ENCODE data around the gene RTP5. TPM values are rescaled to one million over a fixed set of nuclear protein-coding genes. Genes with fewer than 3 reads are reported as not detected.

Gene RTP5
- total and polyA plus RNA-seq, 7 donors, result 0.16 to 0.19 TPM; not detected in 5

DNA sequence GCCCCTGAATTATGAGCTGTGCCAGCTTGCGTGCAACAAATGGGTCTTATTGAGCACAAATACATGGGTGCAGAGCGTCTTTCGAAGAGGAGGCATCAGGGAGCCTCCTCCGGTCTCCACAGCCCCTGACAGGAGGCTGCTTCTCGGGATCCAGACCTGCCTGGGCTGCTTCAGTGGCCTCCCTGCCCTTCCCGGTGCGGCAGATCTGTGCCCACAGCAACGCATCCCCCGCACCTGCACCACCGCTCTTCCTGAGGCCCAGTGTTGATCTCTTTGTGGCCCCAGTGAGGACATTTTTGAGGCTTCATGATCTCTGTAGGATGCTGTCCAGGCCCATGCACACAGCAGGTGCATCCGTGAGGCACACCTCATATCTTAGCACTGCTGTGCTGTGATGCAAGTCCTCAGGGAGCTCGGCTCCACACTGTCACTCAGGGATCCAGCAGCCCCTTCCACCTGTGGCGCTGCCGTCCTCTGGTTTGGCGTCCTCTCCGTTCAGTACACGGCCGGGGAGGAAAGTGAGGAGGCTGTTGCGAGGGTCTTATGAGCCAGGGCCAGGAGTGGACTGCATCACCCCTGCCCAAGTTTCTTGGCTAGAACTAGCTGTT, 17.4 kb downstream of the RTP5 start:
- H3K9me3 ChIP-seq, result peaks cover 0 to 2% (median 0%) of the 10 kb centered on the region in 4 donors
- WGBS, 2 donors, result 94 to 97% methylated on average over 19 of the region's 19 CpGs
- H3K4me1 ChIP-seq, result peaks cover 0 to 7% (median 5%) of the 10 kb centered on the region in 4 donors
- no peak overlapping the region for H3K4me3 ChIP-seq
- no peaks in the 10 kb centered on the region for H3K27me3 ChIP-seq
- intact Hi-C loops (cut with DNase I), result no loop called here
- H3K36me3 ChIP-seq, result no peaks in the 10 kb centered on the region
- no peak for DNase-seq
- H3K27ac ChIP-seq, result no peak overlapping the region
- TF ChIP-seq EP300 (IDR thresholded peaks at IDR 0.05) (no peak), POLR2A (IDR thresholded peaks at IDR 0.05) (no peak), POLR2AphosphoS5 (IDR thresholded peaks at IDR 0.05) (no peak)
- TF ChIP-seq, protein P1, sequence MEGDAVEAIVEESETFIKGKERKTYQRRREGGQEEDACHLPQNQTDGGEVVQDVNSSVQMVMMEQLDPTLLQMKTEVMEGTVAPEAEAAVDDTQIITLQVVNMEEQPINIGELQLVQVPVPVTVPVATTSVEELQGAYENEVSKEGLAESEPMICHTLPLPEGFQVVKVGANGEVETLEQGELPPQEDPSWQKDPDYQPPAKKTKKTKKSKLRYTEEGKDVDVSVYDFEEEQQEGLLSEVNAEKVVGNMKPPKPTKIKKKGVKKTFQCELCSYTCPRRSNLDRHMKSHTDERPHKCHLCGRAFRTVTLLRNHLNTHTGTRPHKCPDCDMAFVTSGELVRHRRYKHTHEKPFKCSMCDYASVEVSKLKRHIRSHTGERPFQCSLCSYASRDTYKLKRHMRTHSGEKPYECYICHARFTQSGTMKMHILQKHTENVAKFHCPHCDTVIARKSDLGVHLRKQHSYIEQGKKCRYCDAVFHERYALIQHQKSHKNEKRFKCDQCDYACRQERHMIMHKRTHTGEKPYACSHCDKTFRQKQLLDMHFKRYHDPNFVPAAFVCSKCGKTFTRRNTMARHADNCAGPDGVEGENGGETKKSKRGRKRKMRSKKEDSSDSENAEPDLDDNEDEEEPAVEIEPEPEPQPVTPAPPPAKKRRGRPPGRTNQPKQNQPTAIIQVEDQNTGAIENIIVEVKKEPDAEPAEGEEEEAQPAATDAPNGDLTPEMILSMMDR (IDR thresholded peaks at IDR 0.05), result no peak

DNA sequence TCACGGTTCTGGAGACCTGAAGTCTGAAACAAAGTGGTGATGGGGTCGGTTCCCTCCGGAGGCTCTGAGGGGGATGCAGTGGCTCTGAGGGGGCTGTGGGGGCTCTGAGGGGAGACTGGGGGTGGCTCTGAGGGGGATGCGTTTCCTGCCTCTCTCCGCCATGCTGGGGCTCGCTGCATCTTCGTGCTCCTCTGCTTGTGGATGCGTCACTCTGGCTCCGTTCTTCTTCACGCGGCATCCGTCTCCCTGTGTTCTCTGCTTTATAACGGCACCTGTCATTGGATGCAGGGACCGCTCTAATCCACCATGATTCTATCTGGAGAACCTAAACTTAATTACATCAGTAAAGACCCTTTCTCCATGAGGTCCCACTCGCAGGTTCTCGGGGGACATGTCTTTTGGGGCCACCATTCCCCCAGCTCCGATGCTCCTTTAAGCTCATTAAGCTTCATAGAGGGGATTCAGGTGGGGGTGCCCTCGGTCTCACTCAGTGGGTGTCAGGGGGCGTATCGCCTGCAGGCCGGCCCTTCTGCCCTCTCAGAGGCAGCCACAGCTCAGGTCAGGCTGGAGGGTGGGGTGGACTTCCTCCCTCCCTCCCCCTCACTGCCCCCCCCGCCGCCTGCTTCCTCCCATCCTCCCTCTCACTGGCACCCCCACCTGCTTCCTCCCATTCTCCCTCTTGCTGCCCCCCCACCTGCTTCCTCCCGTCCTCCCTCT, 18.4 kb downstream of the RTP5 start:
- TF ChIP-seq EP300 (IDR thresholded peaks at IDR 0.05), result no peak
- peaks cover 0 to 2% (median 0%) of the 10 kb centered on the region in 4 donors for H3K9me3 ChIP-seq
- H3K4me1 ChIP-seq, result peaks cover 0 to 7% (median 0%) of the 10 kb centered on the region in 4 donors
- 84 to 94% methylated on average over 22 to 23 of the region's 24 CpGs for WGBS, 2 donors
- no peaks in the 10 kb centered on the region for H3K27me3 ChIP-seq
- intact Hi-C loops (cut with DNase I), result no loop called here
- H3K36me3 ChIP-seq, result no peaks in the 10 kb centered on the region
- DNase-seq, result no peak
- no peak overlapping the region for H3K4me3 ChIP-seq
- no peak overlapping the region for H3K27ac ChIP-seq

DNA sequence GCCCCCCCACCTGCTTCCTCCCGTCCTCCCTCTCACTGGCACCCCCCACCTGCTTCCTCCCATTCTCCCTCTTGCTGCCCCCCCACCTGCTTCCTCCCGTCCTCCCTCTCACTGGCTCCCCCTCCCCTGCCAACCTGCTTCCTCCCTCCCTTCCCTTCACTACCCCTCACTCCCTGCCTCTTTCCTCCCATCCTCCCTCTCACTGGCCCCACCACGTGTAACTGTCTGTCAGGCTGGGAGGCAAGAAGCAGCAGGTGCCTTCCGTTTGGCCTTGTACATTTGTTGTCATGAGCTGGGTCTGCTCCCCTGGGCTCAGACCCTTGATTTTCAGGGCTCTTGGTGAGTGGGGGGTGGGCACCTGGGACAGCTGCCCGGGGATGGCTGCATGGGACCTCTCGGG, 19.1 kb downstream of the RTP5 start:
- H3K4me3 ChIP-seq, result no peak overlapping the region
- H3K36me3 ChIP-seq, result no peaks in the 10 kb centered on the region
- peaks cover 0 to 2% (median 0%) of the 10 kb centered on the region in 4 donors for H3K9me3 ChIP-seq
- TF ChIP-seq POLR2AphosphoS5 (IDR thresholded peaks at IDR 0.05), result no peak
- TF ChIP-seq, protein P1 (IDR thresholded peaks at IDR 0.05), result no peak
- no peak for TF ChIP-seq EP300 (IDR thresholded peaks at IDR 0.05)
- no peak for TF ChIP-seq POLR2A (IDR thresholded peaks at IDR 0.05)
- H3K4me1 ChIP-seq, result peaks cover 0 to 7% (median 0%) of the 10 kb centered on the region in 4 donors
- 62 to 68% methylated on average over 5 of the region's 6 CpGs for WGBS, 2 donors
- no peaks in the 10 kb centered on the region for H3K27me3 ChIP-seq
- no peak for DNase-seq
- intact Hi-C loops (cut with DNase I), result no loop called here
- H3K27ac ChIP-seq, result no peak overlapping the region

DNA sequence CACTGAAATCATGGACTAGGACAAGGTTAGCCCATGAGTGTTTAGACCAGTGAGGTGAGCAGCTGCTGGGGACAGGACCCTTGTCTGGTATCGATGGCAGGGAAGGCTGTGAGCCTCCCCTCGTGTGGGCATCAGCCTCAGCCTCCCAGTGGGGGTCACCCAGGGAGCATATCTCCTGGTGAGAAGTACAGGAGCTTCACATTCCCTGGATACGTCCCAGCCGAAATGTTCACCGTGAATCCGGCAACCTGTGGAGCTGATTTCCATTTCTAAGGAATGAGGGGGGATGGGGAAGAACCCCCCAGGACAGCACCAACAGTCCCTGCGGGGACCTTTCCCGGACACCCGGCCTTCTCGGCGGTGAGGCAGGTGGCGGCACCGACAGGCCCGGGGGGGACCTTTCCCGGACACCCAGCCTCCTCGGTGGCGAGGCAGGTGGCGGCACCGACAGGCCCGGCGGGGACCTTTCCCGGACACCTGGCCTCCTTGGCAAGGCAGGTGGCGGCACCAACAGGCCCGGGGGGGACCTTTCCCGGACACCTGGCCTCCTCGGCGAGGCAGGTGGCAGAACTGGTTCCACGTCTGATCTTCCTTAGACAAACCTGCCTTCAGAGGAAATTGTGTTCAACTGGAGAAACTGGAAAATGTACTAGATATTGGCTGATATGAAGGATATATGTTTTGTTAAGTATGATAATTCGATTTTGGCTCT, 21.2 kb downstream of the RTP5 start:
- no peak for DNase-seq
- intact Hi-C loops (cut with DNase I), result no loop called here
- Histone ChIP-seq H3K27me3 (no peaks in the 10 kb centered on the region), H3K9me3 (peaks cover 0 to 2% (median 0%) of the 10 kb centered on the region in 4 donors), H3K4me1 (peaks cover 0 to 7% (median 0%) of the 10 kb centered on the region in 4 donors), H3K36me3 (no peaks in the 10 kb centered on the region), H3K27ac (no peak overlapping the region), H3K4me3 (no peak overlapping the region)
- 42 to 82% methylated on average over 29 of the region's 29 CpGs for WGBS, 2 donors
- no peak for TF ChIP-seq POLR2AphosphoS5 (IDR thresholded peaks at IDR 0.05)
- no peak for TF ChIP-seq POLR2A (IDR thresholded peaks at IDR 0.05)
- no peak for TF ChIP-seq EP300 (IDR thresholded peaks at IDR 0.05)
- TF ChIP-seq, protein P1 (IDR thresholded peaks at IDR 0.05), result no peak
